Left lung (tissue), 10 donors: ENCODE data around the gene RGS13. TPM values are rescaled to one million over a fixed set of nuclear protein-coding genes. Genes with fewer than 3 reads are reported as not detected.

Source experiments
- ATAC-seq: fragments of 200-7000 bp; cut with Tn5 transposase; one replicate; pipeline ENCODE4 v1.9.1; 2020; ENCODE audit warnings: moderate library complexity
- DNase-seq, 4 donors: peaks; one replicate each; pipeline ENCODE4 v3.0.0-alpha.2; 2013 to 2020
- H3K27ac ChIP-seq, 2 donors: fragments of 200-600 bp; sonication (generic) in 1 of 2; one replicate each; pipeline versions ENCODE4 v1.5.0 to v1.8.0; 2020 to 2021
- H3K27me3 ChIP-seq, 2 donors: fragments of 200-600 bp; sonication (generic) in 1 of 2; one replicate each; pipeline versions ENCODE4 v1.5.0 to v1.8.0; 2020 to 2021
- H3K36me3 ChIP-seq, 2 donors: fragments of 200-600 bp; sonication (generic) in 1 of 2; one replicate each; pipeline versions ENCODE4 v1.5.0 to v1.8.0; 2020 to 2021
- H3K4me1 ChIP-seq, 2 donors: fragments of 200-600 bp; one replicate each; pipeline ENCODE4 v1.8.0; 2021
- H3K4me3 ChIP-seq, 2 donors: fragments of 200-600 bp; sonication (generic) in 1 of 2; one replicate each; pipeline versions ENCODE4 v1.5.0 to v1.8.0; 2020 to 2021; ENCODE audit warnings: mild to moderate bottlenecking in 1 of 2
- H3K9me3 ChIP-seq, 2 donors: fragments of 200-600 bp; sonication (generic) in 1 of 2; one replicate each; pipeline versions ENCODE4 v1.5.0 to v1.8.0; 2020 to 2021
- intact Hi-C, 2 donors: fragments of 100-400 bp; cut with DNase I; formaldehyde crosslinking; loops; one replicate each; pipeline versions ENCODE4 v1.11.2 to v1.14.2; 2022
- polyA plus RNA-seq, 6 donors: library from polyadenylated mRNA; unstranded; fragments of 120-200 nt; gene quantifications; one replicate each; pipeline ENCODE4 v1.2.1, GENCODE V29; 2013; ENCODE audit not compliant: insufficient read length in 6 of 6
- total RNA-seq, 2 donors: library from RNA; stranded (reverse); fragmentation: NEBNext Ultra II Directional; extraction: Animal tissue kit (Norgen Biotek cat#: 25700); gene quantifications; one replicate each; pipeline ENCODE4 v1.2.1, GENCODE V29; 2021
- TF ChIP-seq, protein P1 (sequence below), 2 donors: fragments of 200-600 bp; sonication (generic) in 1 of 2; IDR thresholded peaks; one replicate each; pipeline versions ENCODE4 v1.5.0 to v1.8.0; 2021; ENCODE audit warnings: antibody characterized with exemption in 2 of 2
- donor health status: DM: no; HTN: yes; CAD: no.
- donor health status: DM: no; HTN: no; CAD: no.

The RGS13 gene
- total and polyA plus RNA-seq, 8 donors = 0.81 to 4.8 (median 2.7) TPM

DNA sequence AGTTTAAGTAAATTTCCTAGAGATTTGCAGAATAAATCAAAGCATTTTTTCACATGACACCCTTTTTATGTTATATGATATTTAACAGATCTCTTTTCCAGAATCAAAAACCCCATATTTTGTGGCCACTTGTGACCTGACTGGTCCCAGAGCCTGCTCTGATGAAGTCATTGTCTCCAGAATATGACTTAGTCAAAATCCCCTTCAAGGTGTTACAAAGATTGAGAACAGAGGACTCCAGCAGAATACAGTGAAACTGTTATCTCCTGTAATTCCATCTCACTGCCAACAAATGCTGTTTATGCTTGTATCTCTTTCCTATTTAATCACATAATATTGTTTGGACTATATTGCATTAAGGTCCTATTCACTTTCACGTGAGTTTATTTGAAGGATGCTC is 34.8 kb upstream of the RGS13 start:
- DNase-seq (no peak), ATAC-seq (no peak)
- Histone ChIP-seq H3K27me3 (no peaks in the 10 kb centered on the region), H3K36me3 (no peaks in the 10 kb centered on the region), H3K9me3 (no peaks in the 10 kb centered on the region), H3K4me1 (no peaks in the 10 kb centered on the region), H3K4me3 (no peak overlapping the region), H3K27ac (no peak overlapping the region)
- intact Hi-C loops = no loop called here
- TF ChIP-seq, protein P1, sequence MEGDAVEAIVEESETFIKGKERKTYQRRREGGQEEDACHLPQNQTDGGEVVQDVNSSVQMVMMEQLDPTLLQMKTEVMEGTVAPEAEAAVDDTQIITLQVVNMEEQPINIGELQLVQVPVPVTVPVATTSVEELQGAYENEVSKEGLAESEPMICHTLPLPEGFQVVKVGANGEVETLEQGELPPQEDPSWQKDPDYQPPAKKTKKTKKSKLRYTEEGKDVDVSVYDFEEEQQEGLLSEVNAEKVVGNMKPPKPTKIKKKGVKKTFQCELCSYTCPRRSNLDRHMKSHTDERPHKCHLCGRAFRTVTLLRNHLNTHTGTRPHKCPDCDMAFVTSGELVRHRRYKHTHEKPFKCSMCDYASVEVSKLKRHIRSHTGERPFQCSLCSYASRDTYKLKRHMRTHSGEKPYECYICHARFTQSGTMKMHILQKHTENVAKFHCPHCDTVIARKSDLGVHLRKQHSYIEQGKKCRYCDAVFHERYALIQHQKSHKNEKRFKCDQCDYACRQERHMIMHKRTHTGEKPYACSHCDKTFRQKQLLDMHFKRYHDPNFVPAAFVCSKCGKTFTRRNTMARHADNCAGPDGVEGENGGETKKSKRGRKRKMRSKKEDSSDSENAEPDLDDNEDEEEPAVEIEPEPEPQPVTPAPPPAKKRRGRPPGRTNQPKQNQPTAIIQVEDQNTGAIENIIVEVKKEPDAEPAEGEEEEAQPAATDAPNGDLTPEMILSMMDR (IDR thresholded peaks at IDR 0.05) = no peak

DNA sequence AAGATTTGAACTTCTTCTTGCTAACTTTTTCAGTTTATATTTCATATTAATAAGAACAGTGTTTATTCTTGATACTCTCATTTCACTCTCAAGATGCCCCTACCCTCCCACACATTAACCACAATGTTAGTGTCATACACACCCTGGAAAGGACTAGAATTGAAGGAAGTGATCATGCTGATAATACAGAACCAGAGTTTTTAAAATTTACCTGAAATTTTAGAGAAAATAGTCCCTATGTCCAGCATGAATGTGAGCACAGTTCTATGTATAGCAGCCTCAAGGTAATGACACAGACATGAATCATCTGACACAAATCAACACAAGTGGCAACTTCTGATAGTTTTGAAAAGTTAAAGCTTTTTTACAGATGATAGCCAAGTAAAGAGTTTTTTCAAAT is 34.4 kb upstream of the RGS13 start:
- Histone ChIP-seq H3K4me3 (no peak overlapping the region), H3K36me3 (no peaks in the 10 kb centered on the region), H3K27ac (no peak overlapping the region), H3K27me3 (no peaks in the 10 kb centered on the region), H3K9me3 (no peaks in the 10 kb centered on the region), H3K4me1 (no peaks in the 10 kb centered on the region)
- ATAC-seq (no peak), DNase-seq (no peak)
- TF ChIP-seq, protein P1 (IDR thresholded peaks at IDR 0.05) = no peak
- intact Hi-C loops = no loop called here

DNA sequence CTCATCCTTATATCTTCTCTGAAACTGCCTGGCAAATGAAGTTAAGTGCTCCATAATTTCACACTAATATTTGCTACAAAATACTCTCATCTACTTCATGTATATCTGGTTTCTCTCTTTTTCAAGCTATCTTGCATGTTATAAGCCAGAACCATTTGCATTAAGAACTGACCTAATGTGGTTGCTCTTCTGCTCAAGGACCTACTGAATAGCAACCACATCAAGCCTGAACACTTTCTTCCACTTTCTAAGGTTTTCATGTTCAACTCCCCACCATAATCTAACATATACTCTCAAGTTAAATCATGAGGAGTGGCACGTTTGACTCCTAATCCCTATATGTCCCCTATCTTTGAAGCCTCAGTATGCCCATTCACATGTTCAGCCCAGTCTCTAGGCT is 33.2 kb upstream of the RGS13 start:
- H3K9me3 ChIP-seq = no peaks in the 10 kb centered on the region
- H3K27ac ChIP-seq = no peak overlapping the region
- no peaks in the 10 kb centered on the region for H3K4me1 ChIP-seq
- no peak overlapping the region for H3K4me3 ChIP-seq
- ATAC-seq (no peak), DNase-seq (no peak)
- H3K36me3 ChIP-seq = no peaks in the 10 kb centered on the region
- H3K27me3 ChIP-seq = no peaks in the 10 kb centered on the region
- TF ChIP-seq, protein P1 (IDR thresholded peaks at IDR 0.05) = no peak
- intact Hi-C loops = no loop called here

DNA sequence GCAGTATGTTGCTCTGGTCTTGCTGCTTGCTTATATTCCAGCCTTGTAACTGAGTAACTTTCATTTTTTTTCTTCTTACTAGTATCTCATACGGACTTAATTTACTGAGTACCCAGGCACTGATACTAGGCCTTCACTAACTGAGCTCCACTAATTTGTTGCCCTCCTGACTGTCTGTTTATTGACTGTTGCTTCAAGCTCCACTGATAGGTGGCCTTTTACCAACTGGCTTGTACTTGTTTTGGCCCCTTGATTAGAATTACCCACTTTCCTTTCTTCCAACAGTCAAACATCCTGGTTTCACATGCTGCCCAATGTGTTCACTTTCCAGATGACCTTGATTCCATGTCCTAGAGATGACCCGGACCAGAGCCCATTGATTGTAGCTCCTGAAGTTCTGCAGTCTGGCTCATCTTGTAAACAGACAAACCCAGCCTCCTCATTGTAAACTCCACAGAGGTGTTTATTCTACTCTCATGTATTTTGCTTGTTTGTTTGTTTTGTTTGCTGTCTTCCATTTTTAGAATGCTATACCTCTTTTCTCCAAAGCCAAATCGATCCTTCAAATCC is 32.6 kb upstream of the RGS13 start:
- Histone ChIP-seq H3K9me3 (no peaks in the 10 kb centered on the region), H3K4me3 (no peak overlapping the region), H3K4me1 (no peaks in the 10 kb centered on the region), H3K27me3 (no peaks in the 10 kb centered on the region), H3K27ac (no peak overlapping the region), H3K36me3 (no peaks in the 10 kb centered on the region)
- intact Hi-C loops = no loop called here
- no peak for DNase-seq
- TF ChIP-seq, protein P1 (IDR thresholded peaks at IDR 0.05) = no peak
- ATAC-seq = no peak

DNA sequence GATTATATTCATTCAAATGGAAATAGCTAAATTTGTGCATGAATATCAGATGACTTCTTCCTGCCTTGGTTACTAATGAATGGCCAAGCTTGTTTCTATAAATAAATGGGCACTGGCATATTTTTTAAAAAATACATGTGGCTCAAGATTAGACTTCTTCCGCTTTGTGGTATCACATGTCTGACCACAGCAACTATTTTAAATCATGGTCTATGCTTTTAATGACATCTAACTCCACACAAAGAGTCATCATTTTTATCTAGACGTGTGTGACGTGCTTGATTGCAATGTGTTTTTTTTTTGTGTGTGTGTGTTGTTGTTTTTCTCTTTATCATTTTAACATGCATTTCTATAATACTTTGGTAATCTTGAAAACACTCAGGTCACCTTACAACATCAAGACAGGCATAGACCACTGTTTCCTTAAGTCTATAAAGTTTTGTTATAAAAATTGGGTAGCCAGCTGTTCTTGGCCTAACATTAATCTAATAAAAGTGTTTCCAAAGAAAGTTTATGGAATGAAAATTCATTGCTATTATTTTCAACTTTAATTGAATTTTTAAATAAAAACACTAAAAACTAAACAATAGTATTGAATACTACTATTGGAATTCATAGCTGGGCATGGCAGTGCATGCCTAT is 30.8 kb upstream of the RGS13 start:
- ATAC-seq (peak; percentile 21), DNase-seq (no peak)
- Histone ChIP-seq H3K27me3 (no peaks in the 10 kb centered on the region), H3K4me3 (no peak overlapping the region), H3K4me1 (peaks cover 0 to 10% of the 10 kb centered on the region in 2 donors), H3K36me3 (no peaks in the 10 kb centered on the region), H3K27ac (no peak overlapping the region), H3K9me3 (no peaks in the 10 kb centered on the region)
- intact Hi-C loops = no loop called here
- TF ChIP-seq, protein P1 (IDR thresholded peaks at IDR 0.05) = no peak
